Posterior vena cava (tissue), 2 donors: ENCODE data around the gene MARK2. TPM values are rescaled to one million over a fixed set of nuclear protein-coding genes. Genes with fewer than 3 reads are reported as not detected.
"Not testable (repeated sequence)": the region's sequence is repeated elsewhere in the genome, so short reads cannot be mapped to it uniquely, and the experiment has no call there.

Experiments used
- DNase-seq: peaks from one replicate; pipeline ENCODE4 v3.0.0-alpha.2; 2020; ENCODE audit warnings: low spot score
- intact Hi-C, 2 donors: fragments of 100-400 bp; cut with DNase I; formaldehyde crosslinking; loops; one replicate each; pipeline versions ENCODE4 v1.14.1 to v1.14.2; 2022 to 2023
- long read RNA-seq, 2 donors: library from polyadenylated mRNA; unstranded; transcript quantifications; one replicate each; pipeline ENCODE4 v2.0.0, GENCODE V29; 2020 to 2021
- total RNA-seq, 2 donors: library from RNA; stranded (reverse); fragmentation: NEBNext Ultra II Directional; extraction: Animal tissue kit (Norgen Biotek cat#: 25700); gene quantifications; one replicate each; pipeline ENCODE4 v1.2.1, GENCODE V29; 2021
- donor health status: DM: yes; HTN: yes; CAD: no.
- donor health status: DM: yes; HTN: yes; CAD: no.

Gene MARK2
- total RNA-seq = 10 to 100 TPM; 20.5 to 24.5 TPM
- long read RNA-seq, donor 1, partial matches to known transcripts = 4 of 11 reads
- long read RNA-seq, donor 1, other reads (novel, unspliced or antisense) = 5 of 11 reads
- long read RNA-seq, donor 2, partial matches to known transcripts = 2 of 6 reads
- long read RNA-seq, donor 2, other reads (novel, unspliced or antisense) = 2 of 6 reads

- intact Hi-C loops = loop anchor here (5.0 to 10.0 kb wide), 2 partner anchors 306 to 313 kb away; no protein-coding TSS in a partner anchor
- peak; percentile 99 for DNase-seq
Measured at GRCh38 chr11:63838678-63839507, at the start of gene MARK2. MARK2 (plus strand) TSS chr11:63839110; CDS start chr11:63839507, 397 bp downstream.

- no peak for DNase-seq
- intact Hi-C loops = no loop called here
Measured at GRCh38 chr11:63791495-63792167, 47.3 kb upstream of the MARK2 start.

DNA sequence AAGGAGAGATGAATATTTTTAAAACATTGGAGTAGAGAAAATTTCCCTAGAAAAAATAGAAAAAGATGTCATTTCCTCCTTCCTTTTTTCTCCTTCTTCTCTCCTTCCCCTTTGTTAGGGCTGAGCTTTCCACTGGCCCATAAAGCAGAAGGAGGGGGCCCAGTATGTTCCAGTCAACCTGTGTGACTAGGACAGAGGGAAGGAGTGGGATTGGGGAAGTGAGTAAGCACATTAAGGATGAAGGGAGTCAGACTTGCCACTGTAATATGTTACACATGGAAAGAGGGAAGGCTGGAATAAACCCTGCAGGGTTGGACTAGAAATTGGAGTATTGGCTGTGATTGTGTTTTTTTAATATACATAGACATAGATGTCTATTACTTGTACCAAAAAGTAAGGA is 45.7 kb upstream of the MARK2 start:
- intact Hi-C loops = no loop called here
- DNase-seq = no peak

DNA sequence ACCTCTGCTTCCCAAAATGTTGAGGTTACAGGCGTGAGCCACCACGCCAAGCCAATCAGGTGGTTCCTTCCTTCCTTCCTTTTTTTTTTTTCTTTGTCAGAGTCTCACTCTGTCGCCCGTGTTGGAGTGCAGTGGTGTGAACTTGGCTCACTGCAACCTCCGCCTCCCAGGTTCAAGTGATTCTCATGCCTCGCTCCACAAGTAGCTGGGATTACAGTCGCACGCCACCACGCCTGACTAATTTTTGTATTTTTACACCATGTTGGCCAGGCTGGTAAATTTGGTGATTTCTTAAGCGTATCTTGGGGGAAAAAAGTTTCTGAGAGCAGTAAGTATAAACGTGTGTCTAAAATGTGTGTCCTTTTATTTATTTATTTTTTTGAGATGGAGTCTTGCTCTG is 43.8 kb upstream of the MARK2 start:
- no peak for DNase-seq
- intact Hi-C loops = no loop called here

- intact Hi-C loops = no loop called here
Measured at GRCh38 chr11:63800921-63801320, 38.0 kb upstream of the MARK2 start.

GRCh38 chr11:63802637-63803414 is 36.1 kb upstream of the MARK2 start:
- peak; percentile 29 for DNase-seq
- intact Hi-C loops = no loop called here

More at GRCh38 chr11:63800921-63801320, 38.0 kb upstream of the MARK2 start:
- DNase-seq = no peak

DNA sequence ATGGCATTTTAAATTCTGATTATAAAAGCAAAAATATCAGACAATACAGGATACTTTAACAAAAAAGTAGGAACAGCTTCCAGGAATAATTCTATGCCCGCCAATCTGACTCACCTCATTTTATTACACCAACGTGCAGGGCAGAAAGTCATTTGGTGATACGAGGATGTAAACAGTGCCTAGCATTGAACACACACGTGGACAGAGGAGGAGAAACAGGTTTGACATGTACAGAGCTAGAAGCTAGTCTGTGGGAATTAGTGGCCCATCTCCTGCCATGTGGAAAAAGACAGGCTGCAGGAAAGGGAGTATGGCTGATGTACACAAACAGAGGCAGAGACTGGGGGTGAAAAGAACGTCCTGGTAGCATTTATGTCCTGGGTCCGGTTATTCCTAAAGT is 34.7 kb upstream of the MARK2 start:
- intact Hi-C loops = no loop called here
- DNase-seq = no peak

GRCh38 chr11:63805844-63806415 is 33.0 kb upstream of the MARK2 start:
- intact Hi-C loops = no loop called here
- no peak for DNase-seq

GRCh38 chr11:63810383-63810782 is 28.5 kb upstream of the MARK2 start:
- intact Hi-C loops, DNase-seq: not testable (repeated sequence)

DNA sequence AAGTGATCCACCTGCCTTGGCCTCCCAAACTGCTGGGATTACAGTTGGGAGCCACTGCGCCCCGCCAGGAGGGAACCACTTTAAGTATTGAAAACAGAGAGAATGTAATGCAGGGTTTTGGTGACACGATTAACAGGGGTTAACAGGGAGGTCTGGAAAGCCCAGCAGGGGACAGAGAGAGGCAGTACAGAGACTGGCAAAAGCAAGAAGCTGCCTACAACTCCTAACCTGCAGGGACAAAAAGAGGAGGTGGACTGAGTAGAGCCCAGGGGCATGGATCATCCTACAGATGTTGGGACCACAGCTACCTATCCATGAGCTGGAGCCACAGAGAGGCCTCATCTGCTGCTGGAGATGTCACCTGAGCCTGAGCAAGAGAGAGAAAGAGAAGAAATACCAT is 27.4 kb upstream of the MARK2 start:
- intact Hi-C loops = no loop called here
- no peak for DNase-seq

DNA sequence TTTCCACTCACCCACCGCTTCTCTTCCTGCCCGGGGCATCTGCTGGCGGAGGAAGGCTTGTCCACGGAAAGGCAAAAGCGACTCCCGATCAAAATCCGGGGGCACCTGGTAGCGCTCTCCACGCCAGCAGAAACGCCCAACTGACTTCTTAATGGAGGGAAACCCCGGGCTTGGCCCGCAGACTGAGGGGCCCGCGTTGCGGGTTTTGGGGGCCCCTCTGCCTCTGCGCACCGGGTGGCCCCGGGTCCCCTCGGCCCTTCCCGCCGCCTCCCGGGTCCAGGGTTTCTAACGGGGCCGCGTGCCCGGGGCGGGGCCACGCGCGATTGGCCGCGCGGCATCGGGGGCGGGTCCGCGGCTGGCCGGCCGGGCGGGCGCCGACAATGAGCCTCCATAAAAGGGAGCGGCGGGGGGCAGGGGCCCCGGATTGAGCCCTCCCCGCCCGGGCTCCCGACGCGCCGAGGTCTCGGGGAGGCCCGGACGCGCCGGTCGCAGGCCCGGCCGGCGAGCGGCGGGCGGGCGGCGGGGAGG is 25.8 kb upstream of the MARK2 start, which contains the start of gene SPINDOC:
Gene SPINDOC (plus strand): TSS at position 422 of the 528 bp plus-strand sequence. CDS start 231 bp downstream, outside the sequence.
- DNase-seq = peak; percentile 92
- intact Hi-C loops = no loop called here

GRCh38 chr11:63813563-63814382 is 25.1 kb upstream of the MARK2 start:
- DNase-seq = peak; percentile 87
- intact Hi-C loops = no loop called here

GRCh38 chr11:63814383-63814736 is 24.6 kb upstream of the MARK2 start:
- intact Hi-C loops = no loop called here
- no peak for DNase-seq

- intact Hi-C loops = no loop called here
- no peak for DNase-seq
Measured at GRCh38 chr11:63816166-63816565, 22.7 kb upstream of the MARK2 start.

DNA sequence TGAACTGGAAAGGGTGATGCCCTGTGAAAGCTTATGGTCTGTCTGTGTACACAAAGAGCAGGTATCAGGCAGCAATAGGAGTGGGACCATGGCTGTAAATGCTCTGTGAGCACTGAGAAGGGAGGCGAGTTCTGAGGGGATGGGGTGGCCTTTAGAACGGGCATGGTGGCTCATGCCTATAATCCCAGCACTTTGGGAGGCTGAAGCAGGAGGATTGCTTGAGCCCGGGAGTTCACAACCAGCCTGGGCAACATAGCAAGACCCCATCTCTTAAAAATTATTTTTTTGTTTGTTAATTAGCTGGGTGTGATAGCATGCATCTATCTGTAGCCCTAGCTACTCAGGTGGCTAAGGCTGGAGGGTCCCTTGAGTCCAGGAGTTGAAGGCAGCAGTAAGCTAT is 22.2 kb upstream of the MARK2 start:
- DNase-seq = no peak
- intact Hi-C loops = no loop called here

DNA sequence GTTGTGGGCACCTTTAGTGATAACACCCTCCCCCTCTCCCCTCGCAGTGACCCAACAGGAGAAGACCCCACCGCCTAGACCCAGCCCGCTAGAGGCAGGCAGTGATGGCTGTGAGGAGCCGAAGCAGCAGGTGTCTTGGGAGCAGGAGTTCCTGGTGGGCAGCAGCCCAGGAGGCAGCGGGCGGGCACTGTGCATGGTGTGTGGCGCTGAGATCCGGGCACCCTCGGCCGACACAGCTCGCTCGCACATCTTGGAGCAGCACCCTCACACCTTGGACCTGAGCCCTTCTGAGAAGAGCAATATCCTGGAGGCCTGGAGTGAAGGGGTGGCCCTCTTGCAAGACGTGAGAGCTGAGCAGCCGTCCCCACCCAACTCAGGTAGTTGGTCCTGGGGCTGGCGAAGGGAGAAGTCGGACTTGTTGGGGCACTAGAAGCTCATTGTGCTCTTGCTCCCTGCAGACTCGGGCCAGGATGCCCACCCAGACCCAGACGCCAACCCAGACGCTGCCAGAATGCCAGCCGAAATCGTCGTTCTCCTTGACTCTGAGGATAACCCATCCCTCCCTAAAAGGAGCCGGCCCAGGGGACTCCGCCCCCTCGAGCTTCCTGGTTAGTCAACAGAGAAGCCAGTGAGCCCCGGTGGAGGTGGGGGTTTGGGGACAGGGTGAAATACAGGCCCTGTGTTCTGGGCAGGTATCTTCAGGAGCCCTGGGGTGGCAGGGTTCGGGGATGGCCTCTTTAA is 21.0 kb upstream of the MARK2 start:
- no peak for DNase-seq
- intact Hi-C loops = no loop called here

DNA sequence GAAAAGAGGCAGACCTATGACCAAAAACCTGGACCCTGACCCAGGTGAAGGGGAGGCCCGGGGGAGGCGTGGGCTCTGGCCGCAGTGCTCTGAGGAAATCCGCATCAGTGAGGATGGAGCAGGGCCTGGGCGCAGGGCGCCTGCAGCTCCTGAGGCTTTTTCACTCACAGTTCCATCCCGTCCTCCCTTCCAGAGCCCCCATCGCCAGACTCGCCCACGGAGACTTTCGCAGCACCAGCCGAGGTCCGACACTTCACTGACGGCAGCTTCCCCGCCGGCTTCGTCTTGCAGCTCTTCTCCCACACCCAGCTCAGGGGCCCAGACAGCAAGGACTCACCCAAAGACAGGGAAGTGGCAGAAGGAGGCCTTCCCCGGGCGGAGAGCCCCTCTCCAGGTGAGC is 20.3 kb upstream of the MARK2 start:
- intact Hi-C loops = no loop called here

More for the DNA sequence above, 20.3 kb upstream of the MARK2 start:
- no peak for DNase-seq
